HepG2 (cell line): ENCODE results near the gene DDX28. TPM values are rescaled to one million over a fixed set of nuclear protein-coding genes. Genes with fewer than 3 reads are reported as not detected.
A peak's percentile ranks its signal among the peaks of the same experiment; 100 is the strongest.

Source experiments
- ARID3A ChIP-seq: IDR thresholded peaks from 2 replicates; pipeline ENCODE4 v1.6.1; 2012; ENCODE audit warnings: low read depth, low read length, improper control_type of control experiment
- DZIP1 ChIP-seq: sonication (generic); formaldehyde crosslinking; IDR thresholded peaks from 2 replicates; pipeline ENCODE4 v1.5.0; 2020; ENCODE audit warnings: mild to moderate bottlenecking, missing genetic modification reagents
- FLYWCH1 ChIP-seq: sonication (generic); formaldehyde crosslinking; IDR thresholded peaks from 2 replicates; pipeline ENCODE4 v1.8.1; 2023; ENCODE audit warnings: mild to moderate bottlenecking, missing genetic modification reagents
- FOXK1 ChIP-seq: sonication (generic); formaldehyde crosslinking; IDR thresholded peaks from 2 replicates; pipeline ENCODE4 v1.4.0; 2020; ENCODE audit warnings: low read depth, missing genetic modification reagents, borderline replicate concordance
- NFKB2 ChIP-seq: sonication (generic); formaldehyde crosslinking; IDR thresholded peaks from 2 replicates; pipeline ENCODE4 v1.4.0; 2020; ENCODE audit warnings: missing genetic modification reagents, borderline replicate concordance
- NR2F6 ChIP-seq, 2 experiments: IDR thresholded peaks; 2 replicates each; pipeline ENCODE4 v1.6.1; 2016; ENCODE audit warnings: antibody characterized with exemption in 1 of 2, mild to moderate bottlenecking in 1 of 2
- PCBP1 ChIP-seq: fragments of 200-400 bp; formaldehyde crosslinking; IDR thresholded peaks from 2 replicates; pipeline ENCODE4 v1.6.1; 2017; ENCODE audit warnings: mild to moderate bottlenecking, low read depth, low read length, borderline replicate concordance
- XBP1 ChIP-seq: sonication (generic); formaldehyde crosslinking; IDR thresholded peaks from 2 replicates; pipeline ENCODE4 v1.5.0; 2020; ENCODE audit warnings: missing genetic modification reagents
- ZBTB34 ChIP-seq: sonication (generic); formaldehyde crosslinking; IDR thresholded peaks from 2 replicates; pipeline ENCODE4 v1.8.0; 2022; ENCODE audit warnings: mild to moderate bottlenecking, missing genetic modification reagents
- ZBTB7B ChIP-seq: sonication (generic); formaldehyde crosslinking; IDR thresholded peaks from 2 replicates; pipeline ENCODE4 v1.4.0; 2020; ENCODE audit warnings: missing genetic modification reagents
- ZMYM2 ChIP-seq: sonication (generic); formaldehyde crosslinking; IDR thresholded peaks from 2 replicates; pipeline ENCODE4 v1.8.0; 2022; ENCODE audit warnings: mild to moderate bottlenecking, missing genetic modification reagents
- ZNF441 ChIP-seq: sonication (generic); formaldehyde crosslinking; IDR thresholded peaks from 2 replicates; pipeline ENCODE4 v1.7.0; 2021; ENCODE audit warnings: missing genetic modification reagents, borderline replicate concordance
- ZNF501 ChIP-seq: sonication (generic); formaldehyde crosslinking; IDR thresholded peaks from 2 replicates; pipeline ENCODE4 v1.5.1; 2020; ENCODE audit warnings: mild to moderate bottlenecking, moderate library complexity, missing genetic modification reagents
- ZNF644 ChIP-seq: IDR thresholded peaks from 2 replicates; pipeline ENCODE4 v1.6.1; 2016; ENCODE audit warnings: low read depth
- ZNF746 ChIP-seq: sonication (generic); formaldehyde crosslinking; IDR thresholded peaks from 2 replicates; pipeline ENCODE4 v1.8.0; 2022; ENCODE audit warnings: mild to moderate bottlenecking, missing genetic modification reagents
- ZNF850 ChIP-seq: sonication (generic); formaldehyde crosslinking; conservative IDR thresholded peaks from 2 replicates; pipeline ENCODE4 v1.9.0; 2021; ENCODE audit warnings: mild to moderate bottlenecking, missing genetic modification reagents
- ZNF891 ChIP-seq: sonication (generic); formaldehyde crosslinking; IDR thresholded peaks from 2 replicates; pipeline ENCODE4 v1.5.0; 2020; ENCODE audit warnings: mild to moderate bottlenecking, missing genetic modification reagents
- polyA plus RNA-seq, 8 experiments: library from polyadenylated mRNA; depleted of rRNA in 3 of 8; stranded (reverse) in 7 of 8; unstranded in 1 of 8; fragments of >200 nt; fragmentation: Illumina TruSeq in 4 of 8; extraction: Trizol in 4 of 8; gene quantifications; 2 replicates each; pipeline versions ENCODE4 v1.2.1 to v1.2.3, GENCODE V29; 2011 to 2016; ENCODE audit warnings: low read depth in 4 of 8, missing spikeins in 1 of 8, mixed read lengths in 1 of 8; ENCODE audit not compliant: insufficient read depth in 1 of 8
- total RNA-seq, 5 experiments: library from RNA; depleted of rRNA; stranded (reverse); fragments of >200 nt; fragmentation: Illumina TruSeq; extraction: Trizol; gene quantifications; 2 replicates each; pipeline ENCODE4 v1.2.3, GENCODE V29; 2016; ENCODE audit warnings: low read depth in 1 of 5

The DDX28 gene
- total and polyA plus RNA-seq, 2 of the 13 experiments (the other 11 are each of a cell fraction or from before 2014, with no cell fraction given): 14.1 to 16.4 TPM

- TF ChIP-seq FLYWCH1 (CRISPR knock-in tag) (no peak), ZNF441 (CRISPR knock-in tag) (peak; percentile 84; the same call in 1 of the 2 replicates), ZBTB34 (CRISPR knock-in tag) (peak; percentile 95), ARID3A (peak; percentile 34; the same call in 1 of the 2 replicates), NR2F6 (IDR thresholded peaks at IDR 0.05) (peak; percentile 77; the same call in 1 of the 2 replicates), NR2F6 (CRISPR knock-in tag; IDR thresholded peaks at IDR 0.05) (peak; percentile 94), ZNF891 (CRISPR knock-in tag) (peak; percentile 97), ZMYM2 (CRISPR knock-in tag) (0 out of 2 replicates have a peak, but pooled peaks have one; percentile 23), ZNF746 (no peak; the same call in 1 of the 2 replicates), DZIP1 (no peak; the same call in 1 of the 2 replicates), FOXK1 (CRISPR knock-in tag) (peak; percentile 100), ZNF850 (CRISPR knock-in tag) (peak; percentile 74; the same call in 1 of the 2 replicates), PCBP1 (peak; percentile 92), NFKB2 (CRISPR knock-in tag) (peak; percentile 90), XBP1 (CRISPR knock-in tag) (0 out of 2 replicates have a peak, but pooled peaks have one; percentile 6), ZNF644 (CRISPR knock-in tag) (no peak), ZNF501 (peak; percentile 99), ZBTB7B (CRISPR knock-in tag) (0 out of 2 replicates have a peak, but pooled peaks have one; percentile 22)
These were observed at the start of gene DDX28, which contains the start of gene DUS2 (continued) for GRCh38 chr16:68022728-68023537.
